GM18873 (cell line): Measurements from ENCODE around the gene PLCB1.
"Not testable (repeated sequence)": the region's sequence is repeated elsewhere in the genome, so short reads cannot be mapped to it uniquely, and the experiment has no call there.

ENCODE experiments used
- ATAC-seq: cut with Tn5 transposase; IDR thresholded peaks from one replicate; pipeline ENCODE4 v1.9.1; 2021; ENCODE audit warnings: mild to moderate bottlenecking, moderate library complexity, moderate number of reproducible peaks; ENCODE audit not compliant: unreplicated experiment, low FRiP score

The PLCB1 gene

GRCh38 chr20:8427419-8428040 is 295.5 kb downstream of the PLCB1 start:
- no peak for ATAC-seq

- no peak for ATAC-seq
Observed at GRCh38 chr20:8428988-8429387, 296.9 kb downstream of the PLCB1 start.

- no peak for ATAC-seq
Observed at GRCh38 chr20:8431538-8432434, 299.7 kb downstream of the PLCB1 start.

- ATAC-seq: no peak
Observed at GRCh38 chr20:8432435-8433148, 300.5 kb downstream of the PLCB1 start.

- ATAC-seq: no peak
Observed at GRCh38 chr20:8433291-8433690, 301.2 kb downstream of the PLCB1 start.

GRCh38 chr20:8434326-8434876 is 302.3 kb downstream of the PLCB1 start:
- no peak for ATAC-seq

- no peak for ATAC-seq
Observed at GRCh38 chr20:8435285-8436035, 303.4 kb downstream of the PLCB1 start.

GRCh38 chr20:8436938-8437337 is 304.9 kb downstream of the PLCB1 start:
- not testable (repeated sequence) for ATAC-seq

- no peak for ATAC-seq
Observed at GRCh38 chr20:8438748-8439147, 306.7 kb downstream of the PLCB1 start.

GRCh38 chr20:8443464-8444072 is 311.5 kb downstream of the PLCB1 start:
- ATAC-seq: no peak

GRCh38 chr20:8447262-8448120 is 315.4 kb downstream of the PLCB1 start:
- no peak for ATAC-seq

- ATAC-seq: no peak
Observed at GRCh38 chr20:8449123-8449522, 317.1 kb downstream of the PLCB1 start.

- ATAC-seq: no peak
Observed at GRCh38 chr20:8454137-8454712, 322.2 kb downstream of the PLCB1 start.

GRCh38 chr20:8456765-8457164 is 324.7 kb downstream of the PLCB1 start:
- no peak for ATAC-seq

- no peak for ATAC-seq
Observed at GRCh38 chr20:8457978-8458377, 325.9 kb downstream of the PLCB1 start.

GRCh38 chr20:8461186-8461585 is 329.1 kb downstream of the PLCB1 start:
- ATAC-seq: no peak

GRCh38 chr20:8464368-8464767 is 332.3 kb downstream of the PLCB1 start:
- no peak for ATAC-seq

- not testable (repeated sequence) for ATAC-seq
Observed at GRCh38 chr20:8466781-8467180, 334.7 kb downstream of the PLCB1 start.

- ATAC-seq: no peak
Observed at GRCh38 chr20:8470156-8470555, 338.1 kb downstream of the PLCB1 start.
